ENCODE measurements around the gene MYOF.

MYOF gene

GRCh38 chr10:93379731-93380575, 102.2 kb downstream of the MYOF start:
- ATAC-seq = peak; percentile 23; the same call in 2 of the 3 replicates
- TF ChIP-seq ZNF70 (CRISPR knock-in tag; IDR thresholded peaks at IDR 0.05) = no peak
- TF ChIP-seq CSDC2 (CRISPR knock-in tag; IDR thresholded peaks at IDR 0.05) = no peak
- no peak for TF ChIP-seq TSHZ2 (CRISPR knock-in tag; IDR thresholded peaks at IDR 0.05)
- TF ChIP-seq SNAI2 (CRISPR knock-in tag; IDR thresholded peaks at IDR 0.05) = no peak
- TF ChIP-seq, protein P1, sequence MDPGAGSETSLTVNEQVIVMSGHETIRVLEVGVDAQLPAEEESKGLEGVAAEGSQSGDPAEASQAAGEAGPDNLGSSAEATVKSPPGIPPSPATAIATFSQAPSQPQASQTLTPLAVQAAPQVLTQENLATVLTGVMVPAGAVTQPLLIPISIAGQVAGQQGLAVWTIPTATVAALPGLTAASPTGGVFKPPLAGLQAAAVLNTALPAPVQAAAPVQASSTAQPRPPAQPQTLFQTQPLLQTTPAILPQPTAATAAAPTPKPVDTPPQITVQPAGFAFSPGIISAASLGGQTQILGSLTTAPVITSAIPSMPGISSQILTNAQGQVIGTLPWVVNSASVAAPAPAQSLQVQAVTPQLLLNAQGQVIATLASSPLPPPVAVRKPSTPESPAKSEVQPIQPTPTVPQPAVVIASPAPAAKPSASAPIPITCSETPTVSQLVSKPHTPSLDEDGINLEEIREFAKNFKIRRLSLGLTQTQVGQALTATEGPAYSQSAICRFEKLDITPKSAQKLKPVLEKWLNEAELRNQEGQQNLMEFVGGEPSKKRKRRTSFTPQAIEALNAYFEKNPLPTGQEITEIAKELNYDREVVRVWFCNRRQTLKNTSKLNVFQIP (CRISPR knock-in tag; IDR thresholded peaks at IDR 0.05; ENCODE audit: borderline replicate concordance, low read depth) = no peak
- no peak for TF ChIP-seq ZNF565 (CRISPR knock-in tag; conservative IDR thresholded peaks at IDR 0.05; ENCODE audit: low read depth)
- no peak for TF ChIP-seq BACH2 (CRISPR knock-in tag; IDR thresholded peaks at IDR 0.05; ENCODE audit: borderline replicate concordance)
- TF ChIP-seq ZFP3 (CRISPR knock-in tag; IDR thresholded peaks at IDR 0.05) = no peak
- no peak for TF ChIP-seq GLIS3 (CRISPR knock-in tag; IDR thresholded peaks at IDR 0.05)
- TF ChIP-seq ZC3H10 (CRISPR knock-in tag; IDR thresholded peaks at IDR 0.05) = no peak
- no peak for TF ChIP-seq ZFP30 (CRISPR knock-in tag; IDR thresholded peaks at IDR 0.05)
- no peak for TF ChIP-seq TCF4 (CRISPR knock-in tag; IDR thresholded peaks at IDR 0.05; ENCODE audit: borderline replicate concordance)
- no peak for TF ChIP-seq CREB5 (CRISPR knock-in tag; IDR thresholded peaks at IDR 0.05; ENCODE audit: low read depth)

DNA sequence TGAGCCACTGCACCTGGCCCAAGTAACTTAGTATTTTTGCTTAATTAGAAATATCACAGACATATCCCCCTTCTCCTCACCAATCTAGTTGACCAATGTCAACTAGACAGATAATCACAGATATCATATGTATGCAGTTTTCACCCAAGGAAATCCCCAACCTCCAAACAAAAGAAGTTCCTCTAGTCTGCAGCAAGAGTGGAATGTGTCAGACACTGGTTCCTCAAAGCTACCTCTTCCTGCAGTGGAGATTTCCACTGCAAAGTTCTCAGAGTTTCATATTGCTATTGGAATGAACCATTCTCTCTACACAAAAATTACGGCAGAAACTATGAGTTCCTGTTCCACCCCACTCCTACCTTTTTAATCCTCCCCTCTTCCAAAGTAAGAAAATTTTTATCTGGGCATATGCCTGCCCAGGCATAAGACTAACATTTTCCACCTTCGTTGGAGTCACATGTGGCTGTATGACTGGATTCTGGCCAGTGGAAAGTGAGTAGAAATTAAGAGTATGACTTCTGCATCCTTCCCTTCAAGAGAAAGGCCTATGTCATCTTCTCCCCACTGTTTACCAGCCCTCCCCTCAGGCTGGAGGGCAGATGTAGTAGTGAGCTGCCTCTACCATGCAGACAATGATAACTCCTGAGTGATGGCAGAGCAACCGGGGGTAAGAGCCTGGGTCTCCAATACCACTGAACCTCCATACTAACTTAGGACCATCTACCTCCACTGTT, 103.0 kb downstream of the MYOF start:
- TF ChIP-seq GLIS3 (CRISPR knock-in tag; IDR thresholded peaks at IDR 0.05) = no peak
- TF ChIP-seq CSRNP3 (CRISPR knock-in tag; IDR thresholded peaks at IDR 0.05) = no peak
- no peak for TF ChIP-seq CREB5 (CRISPR knock-in tag; IDR thresholded peaks at IDR 0.05; ENCODE audit: low read depth)
- no peak for TF ChIP-seq ZFP3 (CRISPR knock-in tag; IDR thresholded peaks at IDR 0.05)
- TF ChIP-seq ARNTL (CRISPR knock-in tag; IDR thresholded peaks at IDR 0.05; ENCODE audit: borderline replicate concordance, low read depth) = no peak
- TF ChIP-seq RARB (CRISPR knock-in tag; IDR thresholded peaks at IDR 0.05) = no peak
- no peak for TF ChIP-seq TCF4 (CRISPR knock-in tag; IDR thresholded peaks at IDR 0.05; ENCODE audit: borderline replicate concordance)
- no peak for TF ChIP-seq SNAI2 (CRISPR knock-in tag; IDR thresholded peaks at IDR 0.05)
- no peak for TF ChIP-seq ZC3H10 (CRISPR knock-in tag; IDR thresholded peaks at IDR 0.05)
- TF ChIP-seq ZFP30 (CRISPR knock-in tag; IDR thresholded peaks at IDR 0.05) = no peak
- no peak for TF ChIP-seq TSHZ2 (CRISPR knock-in tag; IDR thresholded peaks at IDR 0.05)
- TF ChIP-seq CSDC2 (CRISPR knock-in tag; IDR thresholded peaks at IDR 0.05) = no peak
- TF ChIP-seq TOX (CRISPR knock-in tag; IDR thresholded peaks at IDR 0.05; ENCODE audit: borderline replicate concordance) = no peak
- no peak for ATAC-seq

Data from SK-N-SH treated with all-trans-retinoic acid at 6 μM for 48 hours (cell line).